ENCODE results near the gene SLC7A5. TPM values are rescaled to one million over a fixed set of nuclear protein-coding genes. Genes with fewer than 3 reads are reported as not detected.
A peak's percentile ranks its signal among the peaks of the same experiment; 100 is the strongest.
"Not testable (repeated sequence)": the region's sequence is repeated elsewhere in the genome, so short reads cannot be mapped to it uniquely, and the experiment has no call there.

The SLC7A5 gene
- polyA plus RNA-seq, 1 donor = 15.0 TPM

GRCh38 chr16:87877942-87878507 is 8.7 kb upstream of the SLC7A5 start:
- Histone ChIP-seq H3K36me3 (ENCODE audit: control insufficient read depth, insufficient read depth, low read length) (no peaks in the 10 kb centered on the region), H3K4me3 (ENCODE audit: low read length) (no peak overlapping the region), H3K27me3 (ENCODE audit: control insufficient read depth, insufficient read depth, low read length) (peaks cover 4% of the 10 kb centered on the region), H3K27ac (ENCODE audit: low read length) (peak overlapping the region; percentile 23), H3K4me1 (ENCODE audit: control insufficient read depth, insufficient read depth, low read length) (peaks cover 38% of the 10 kb centered on the region), H3K9me3 (ENCODE audit: control insufficient read depth, low read depth, low read length) (no peaks in the 10 kb centered on the region)
- no peak for DNase-seq
- no CpG with 5 or more reads among the region's 19 CpGs for WGBS (ENCODE audit: insufficient coverage, low lambda C conversion rate)

GRCh38 chr16:87874639-87875427 is 5.5 kb upstream of the SLC7A5 start:
- no peaks in the 10 kb centered on the region for H3K36me3 ChIP-seq (ENCODE audit: control insufficient read depth, insufficient read depth, low read length)
- no peak overlapping the region for H3K4me3 ChIP-seq (ENCODE audit: low read length)
- peak in 1 of 2 donors; percentile 59 for DNase-seq
- peaks cover 1% of the 10 kb centered on the region for H3K9me3 ChIP-seq (ENCODE audit: control insufficient read depth, low read depth, low read length)
- no CpG with 5 or more reads among the region's 24 CpGs for WGBS (ENCODE audit: insufficient coverage, low lambda C conversion rate)
- peaks cover 4% of the 10 kb centered on the region for H3K27me3 ChIP-seq (ENCODE audit: control insufficient read depth, insufficient read depth, low read length)
- H3K4me1 ChIP-seq (ENCODE audit: control insufficient read depth, insufficient read depth, low read length) = peaks cover 45% of the 10 kb centered on the region
- H3K27ac ChIP-seq (ENCODE audit: low read length) = no peak overlapping the region

- WGBS (ENCODE audit: insufficient coverage, low lambda C conversion rate) = no CpG with 5 or more reads among the region's 24 CpGs
- not testable (repeated sequence) for H3K27me3 ChIP-seq (ENCODE audit: control insufficient read depth, insufficient read depth, low read length); H3K4me3 ChIP-seq (ENCODE audit: low read length); H3K36me3 ChIP-seq (ENCODE audit: control insufficient read depth, insufficient read depth, low read length); H3K9me3 ChIP-seq (ENCODE audit: control insufficient read depth, low read depth, low read length)
- peak; percentile 92 to 97 for DNase-seq
- Histone ChIP-seq H3K27ac (ENCODE audit: low read length) (peak overlapping the region; percentile 92), H3K4me1 (ENCODE audit: control insufficient read depth, insufficient read depth, low read length) (peaks cover 43% of the 10 kb centered on the region)
Measured at GRCh38 chr16:87870418-87871291, 1.3 kb upstream of the SLC7A5 start.

GRCh38 chr16:87869879-87870417 is 641 bp upstream of the SLC7A5 start:
- DNase-seq; H3K27me3 ChIP-seq (ENCODE audit: control insufficient read depth, insufficient read depth, low read length); H3K36me3 ChIP-seq (ENCODE audit: control insufficient read depth, insufficient read depth, low read length); H3K4me3 ChIP-seq (ENCODE audit: low read length); H3K9me3 ChIP-seq (ENCODE audit: control insufficient read depth, low read depth, low read length): not testable (repeated sequence)
- no CpG with 5 or more reads among the region's 18 CpGs for WGBS (ENCODE audit: insufficient coverage, low lambda C conversion rate)
- Histone ChIP-seq H3K4me1 (ENCODE audit: control insufficient read depth, insufficient read depth, low read length) (peaks cover 40% of the 10 kb centered on the region), H3K27ac (ENCODE audit: low read length) (peak overlapping the region; percentile 92)

GRCh38 chr16:87868254-87869029 is 865 bp downstream of the SLC7A5 start:
- Histone ChIP-seq H3K4me1 (ENCODE audit: control insufficient read depth, insufficient read depth, low read length) (peaks cover 34% of the 10 kb centered on the region), H3K4me3 (ENCODE audit: low read length) (peak overlapping the region; percentile 56), H3K27ac (ENCODE audit: low read length) (peak overlapping the region; percentile 36)
- H3K9me3 ChIP-seq (ENCODE audit: control insufficient read depth, low read depth, low read length); H3K27me3 ChIP-seq (ENCODE audit: control insufficient read depth, insufficient read depth, low read length); H3K36me3 ChIP-seq (ENCODE audit: control insufficient read depth, insufficient read depth, low read length): not testable (repeated sequence)
- no CpG with 5 or more reads among the region's 37 CpGs for WGBS (ENCODE audit: insufficient coverage, low lambda C conversion rate)
- DNase-seq = peak in 1 of 2 donors; percentile 76

GRCh38 chr16:87865902-87866555 is 3.3 kb downstream of the SLC7A5 start:
- H3K36me3 ChIP-seq (ENCODE audit: control insufficient read depth, insufficient read depth, low read length); H3K27ac ChIP-seq (ENCODE audit: low read length); H3K4me3 ChIP-seq (ENCODE audit: low read length); H3K9me3 ChIP-seq (ENCODE audit: control insufficient read depth, low read depth, low read length); DNase-seq; H3K27me3 ChIP-seq (ENCODE audit: control insufficient read depth, insufficient read depth, low read length): not testable (repeated sequence)
- WGBS (ENCODE audit: insufficient coverage, low lambda C conversion rate) = no CpG with 5 or more reads among the region's 16 CpGs
- peaks cover 18% of the 10 kb centered on the region for H3K4me1 ChIP-seq (ENCODE audit: control insufficient read depth, insufficient read depth, low read length)

- H3K27me3 ChIP-seq (ENCODE audit: control insufficient read depth, insufficient read depth, low read length) = no peaks in the 10 kb centered on the region
- H3K36me3 ChIP-seq (ENCODE audit: control insufficient read depth, insufficient read depth, low read length) = no peaks in the 10 kb centered on the region
- H3K9me3 ChIP-seq (ENCODE audit: control insufficient read depth, low read depth, low read length) = peaks cover under 1% of the 10 kb centered on the region
- WGBS (ENCODE audit: insufficient coverage, low lambda C conversion rate) = no CpG with 5 or more reads among the region's 15 CpGs
- H3K4me3 ChIP-seq (ENCODE audit: low read length) = no peak overlapping the region
- H3K4me1 ChIP-seq (ENCODE audit: control insufficient read depth, insufficient read depth, low read length) = peaks cover 8% of the 10 kb centered on the region
- H3K27ac ChIP-seq (ENCODE audit: low read length) = no peak overlapping the region
- no peak for DNase-seq
Measured at GRCh38 chr16:87864331-87864989, 4.8 kb downstream of the SLC7A5 start.

GRCh38 chr16:87863327-87863635 is 6.0 kb downstream of the SLC7A5 start:
- H3K27me3 ChIP-seq (ENCODE audit: control insufficient read depth, insufficient read depth, low read length); H3K4me1 ChIP-seq (ENCODE audit: control insufficient read depth, insufficient read depth, low read length); H3K9me3 ChIP-seq (ENCODE audit: control insufficient read depth, low read depth, low read length); H3K4me3 ChIP-seq (ENCODE audit: low read length); DNase-seq; H3K27ac ChIP-seq (ENCODE audit: low read length); H3K36me3 ChIP-seq (ENCODE audit: control insufficient read depth, insufficient read depth, low read length): not testable (repeated sequence)
- WGBS (ENCODE audit: insufficient coverage, low lambda C conversion rate) = no CpG with 5 or more reads among the region's 9 CpGs

GRCh38 chr16:87862597-87863326 is 6.5 kb downstream of the SLC7A5 start:
- DNase-seq; H3K4me1 ChIP-seq (ENCODE audit: control insufficient read depth, insufficient read depth, low read length); H3K9me3 ChIP-seq (ENCODE audit: control insufficient read depth, low read depth, low read length); H3K36me3 ChIP-seq (ENCODE audit: control insufficient read depth, insufficient read depth, low read length); H3K27me3 ChIP-seq (ENCODE audit: control insufficient read depth, insufficient read depth, low read length); H3K27ac ChIP-seq (ENCODE audit: low read length); H3K4me3 ChIP-seq (ENCODE audit: low read length): not testable (repeated sequence)
- no CpG with 5 or more reads among the region's 26 CpGs for WGBS (ENCODE audit: insufficient coverage, low lambda C conversion rate)

Measured in large intestine (tissue), 3 donors.